Retinal pigment epithelial cell (primary cell): Measurements from ENCODE around the gene NMNAT1.

ENCODE experiments used
- DNase-seq: peaks from one replicate; pipeline ENCODE4 v3.0.0-alpha.2; 2010; ENCODE audit warnings: low read depth
- H3K4me3 ChIP-seq: 2 replicates; pipeline ENCODE4 v1.5.1; 2011; ENCODE audit warnings: mild to moderate bottlenecking, low read length, control low read depth, moderate library complexity
- TF ChIP-seq, protein P1 (sequence below): conservative IDR thresholded peaks from 2 replicates; pipeline ENCODE4 v1.5.1; 2011; ENCODE audit warnings: low read depth, low read length, control low read depth, inconsistent platforms

NMNAT1 gene

GRCh38 chr1:9942939-9943788 lies at the start of gene NMNAT1, which contains the start of gene LZIC:
Gene NMNAT1, plus strand, starts transcription at chr1:9943475. Its CDS starts 28,599 bp downstream, at chr1:9972074.
Gene LZIC, minus strand, starts transcription at chr1:9943391. Its CDS starts 6,772 bp downstream, at chr1:9936619.
- TF ChIP-seq, protein P1, sequence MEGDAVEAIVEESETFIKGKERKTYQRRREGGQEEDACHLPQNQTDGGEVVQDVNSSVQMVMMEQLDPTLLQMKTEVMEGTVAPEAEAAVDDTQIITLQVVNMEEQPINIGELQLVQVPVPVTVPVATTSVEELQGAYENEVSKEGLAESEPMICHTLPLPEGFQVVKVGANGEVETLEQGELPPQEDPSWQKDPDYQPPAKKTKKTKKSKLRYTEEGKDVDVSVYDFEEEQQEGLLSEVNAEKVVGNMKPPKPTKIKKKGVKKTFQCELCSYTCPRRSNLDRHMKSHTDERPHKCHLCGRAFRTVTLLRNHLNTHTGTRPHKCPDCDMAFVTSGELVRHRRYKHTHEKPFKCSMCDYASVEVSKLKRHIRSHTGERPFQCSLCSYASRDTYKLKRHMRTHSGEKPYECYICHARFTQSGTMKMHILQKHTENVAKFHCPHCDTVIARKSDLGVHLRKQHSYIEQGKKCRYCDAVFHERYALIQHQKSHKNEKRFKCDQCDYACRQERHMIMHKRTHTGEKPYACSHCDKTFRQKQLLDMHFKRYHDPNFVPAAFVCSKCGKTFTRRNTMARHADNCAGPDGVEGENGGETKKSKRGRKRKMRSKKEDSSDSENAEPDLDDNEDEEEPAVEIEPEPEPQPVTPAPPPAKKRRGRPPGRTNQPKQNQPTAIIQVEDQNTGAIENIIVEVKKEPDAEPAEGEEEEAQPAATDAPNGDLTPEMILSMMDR: no peak
- H3K4me3 ChIP-seq: peak within 1 kb of the TSS; percentile 98
- peak; percentile 73 for DNase-seq

DNA sequence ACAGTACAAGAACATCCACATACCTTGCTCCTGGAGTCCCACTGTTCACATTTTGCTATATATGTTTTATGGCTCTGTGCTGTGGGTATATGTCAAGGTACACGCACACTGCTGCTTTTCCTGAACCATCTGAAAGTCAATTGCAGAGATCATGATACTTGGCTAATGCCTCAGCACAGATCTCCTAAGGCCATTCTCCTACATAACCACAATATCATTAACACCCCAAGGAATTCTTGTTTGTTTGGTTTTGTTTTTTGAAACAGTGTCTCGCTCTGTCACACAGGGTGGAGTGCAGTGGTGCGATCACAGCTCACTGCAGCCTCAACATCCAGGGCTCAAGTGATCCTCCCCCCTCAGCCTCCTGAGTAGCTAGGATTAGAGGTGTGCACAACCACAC lies 49.2 kb upstream of the NMNAT1 start:
- H3K4me3 ChIP-seq: no peak overlapping the region
- TF ChIP-seq, protein P1: no peak
- DNase-seq: no peak

- peak; percentile 73 for DNase-seq
- TF ChIP-seq, protein P1: no peak
- H3K4me3 ChIP-seq: no peak overlapping the region
These were observed 42.9 kb upstream of the NMNAT1 start for GRCh38 chr1:9900142-9901043.

DNA sequence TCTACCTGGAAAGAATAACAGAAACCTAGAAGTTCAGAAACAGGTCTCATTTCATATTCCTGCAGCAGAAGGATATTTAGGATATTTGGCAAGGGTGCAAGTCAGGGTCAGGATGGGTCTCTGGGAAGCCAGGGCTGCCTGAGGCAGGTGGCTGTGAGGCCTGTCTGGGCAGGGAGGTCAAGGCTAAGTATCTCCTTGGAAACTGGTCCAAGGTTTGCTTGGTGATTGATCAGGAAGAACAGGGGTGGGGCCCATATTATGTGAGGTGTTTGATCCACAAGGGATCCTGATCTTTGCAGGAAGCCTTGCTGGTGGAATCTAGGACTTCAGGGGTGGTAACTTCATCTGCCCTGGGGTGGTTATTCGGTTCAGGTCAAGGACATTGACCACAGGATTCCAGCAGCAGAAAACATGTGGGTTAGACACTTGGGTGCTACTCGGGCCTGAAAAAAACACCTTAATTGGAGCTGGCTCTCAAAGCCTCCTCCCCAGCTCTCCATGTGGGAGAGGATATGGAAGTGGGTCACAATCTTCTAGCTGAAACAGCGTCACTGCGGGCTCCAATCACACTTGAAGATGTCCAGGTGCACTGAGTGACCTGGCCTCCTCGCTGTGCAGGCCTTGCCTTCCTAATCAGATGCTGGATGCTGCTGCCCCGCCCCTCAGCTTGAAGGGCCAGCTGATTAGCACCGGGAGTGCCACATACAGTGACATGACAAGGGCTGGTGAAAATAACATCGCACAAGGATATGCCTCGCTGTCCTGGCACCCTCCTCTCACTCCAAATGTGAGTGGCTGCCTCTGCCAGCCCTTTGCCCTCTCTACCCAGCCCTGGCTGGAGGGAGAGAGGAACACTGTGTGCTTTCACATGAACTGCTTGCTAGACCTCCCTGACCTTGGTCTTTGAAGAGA lies 41.9 kb upstream of the NMNAT1 start:
- DNase-seq: no peak
- no peak overlapping the region for H3K4me3 ChIP-seq
- TF ChIP-seq, protein P1: no peak

DNA sequence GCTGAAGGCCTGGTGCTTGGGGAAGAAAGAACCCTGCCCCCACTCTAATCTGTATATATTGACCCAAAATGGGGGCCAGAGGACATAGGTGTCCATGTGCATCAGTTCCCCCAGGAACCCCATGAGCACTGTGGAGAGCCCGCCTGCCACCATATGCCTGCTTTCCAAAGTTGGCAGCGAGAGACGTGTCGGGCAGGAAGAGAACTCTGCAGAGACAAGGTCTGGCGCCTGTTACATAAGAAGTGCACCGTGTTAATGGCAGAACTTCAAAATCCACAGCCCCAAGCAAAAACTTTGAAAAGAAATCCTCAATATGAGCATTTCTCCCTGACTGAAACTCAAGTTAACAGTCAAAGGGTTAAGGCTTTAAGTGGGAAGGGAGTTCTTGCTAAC lies 41.2 kb upstream of the NMNAT1 start:
- DNase-seq: no peak
- H3K4me3 ChIP-seq: no peak overlapping the region
- TF ChIP-seq, protein P1: no peak

GRCh38 chr1:9903801-9904527 lies 39.3 kb upstream of the NMNAT1 start:
- no peak for DNase-seq
- TF ChIP-seq, protein P1: no peak
- H3K4me3 ChIP-seq: no peak overlapping the region
